ENCODE data around the gene CDCA8. TPM values are rescaled to one million over a fixed set of nuclear protein-coding genes. Genes with fewer than 3 reads are reported as not detected.
"Not testable (repeated sequence)": the region's sequence is repeated elsewhere in the genome, so short reads cannot be mapped to it uniquely, and the experiment has no call there.

CDCA8 gene
- total RNA-seq, 1 donor, result 14.2 TPM

- TF ChIP-seq, protein P1, sequence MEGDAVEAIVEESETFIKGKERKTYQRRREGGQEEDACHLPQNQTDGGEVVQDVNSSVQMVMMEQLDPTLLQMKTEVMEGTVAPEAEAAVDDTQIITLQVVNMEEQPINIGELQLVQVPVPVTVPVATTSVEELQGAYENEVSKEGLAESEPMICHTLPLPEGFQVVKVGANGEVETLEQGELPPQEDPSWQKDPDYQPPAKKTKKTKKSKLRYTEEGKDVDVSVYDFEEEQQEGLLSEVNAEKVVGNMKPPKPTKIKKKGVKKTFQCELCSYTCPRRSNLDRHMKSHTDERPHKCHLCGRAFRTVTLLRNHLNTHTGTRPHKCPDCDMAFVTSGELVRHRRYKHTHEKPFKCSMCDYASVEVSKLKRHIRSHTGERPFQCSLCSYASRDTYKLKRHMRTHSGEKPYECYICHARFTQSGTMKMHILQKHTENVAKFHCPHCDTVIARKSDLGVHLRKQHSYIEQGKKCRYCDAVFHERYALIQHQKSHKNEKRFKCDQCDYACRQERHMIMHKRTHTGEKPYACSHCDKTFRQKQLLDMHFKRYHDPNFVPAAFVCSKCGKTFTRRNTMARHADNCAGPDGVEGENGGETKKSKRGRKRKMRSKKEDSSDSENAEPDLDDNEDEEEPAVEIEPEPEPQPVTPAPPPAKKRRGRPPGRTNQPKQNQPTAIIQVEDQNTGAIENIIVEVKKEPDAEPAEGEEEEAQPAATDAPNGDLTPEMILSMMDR (IDR thresholded peaks at IDR 0.05; ENCODE audit: insufficient read depth, low read depth, low read length), result no peak
- no peak overlapping the region for H3K4me3 ChIP-seq (ENCODE audit: low read depth, low read length)
- no peak for DNase-seq (ENCODE audit: low read depth)
These were observed 39.9 kb downstream of the CDCA8 start for GRCh38 chr1:37732111-37732780.

DNA sequence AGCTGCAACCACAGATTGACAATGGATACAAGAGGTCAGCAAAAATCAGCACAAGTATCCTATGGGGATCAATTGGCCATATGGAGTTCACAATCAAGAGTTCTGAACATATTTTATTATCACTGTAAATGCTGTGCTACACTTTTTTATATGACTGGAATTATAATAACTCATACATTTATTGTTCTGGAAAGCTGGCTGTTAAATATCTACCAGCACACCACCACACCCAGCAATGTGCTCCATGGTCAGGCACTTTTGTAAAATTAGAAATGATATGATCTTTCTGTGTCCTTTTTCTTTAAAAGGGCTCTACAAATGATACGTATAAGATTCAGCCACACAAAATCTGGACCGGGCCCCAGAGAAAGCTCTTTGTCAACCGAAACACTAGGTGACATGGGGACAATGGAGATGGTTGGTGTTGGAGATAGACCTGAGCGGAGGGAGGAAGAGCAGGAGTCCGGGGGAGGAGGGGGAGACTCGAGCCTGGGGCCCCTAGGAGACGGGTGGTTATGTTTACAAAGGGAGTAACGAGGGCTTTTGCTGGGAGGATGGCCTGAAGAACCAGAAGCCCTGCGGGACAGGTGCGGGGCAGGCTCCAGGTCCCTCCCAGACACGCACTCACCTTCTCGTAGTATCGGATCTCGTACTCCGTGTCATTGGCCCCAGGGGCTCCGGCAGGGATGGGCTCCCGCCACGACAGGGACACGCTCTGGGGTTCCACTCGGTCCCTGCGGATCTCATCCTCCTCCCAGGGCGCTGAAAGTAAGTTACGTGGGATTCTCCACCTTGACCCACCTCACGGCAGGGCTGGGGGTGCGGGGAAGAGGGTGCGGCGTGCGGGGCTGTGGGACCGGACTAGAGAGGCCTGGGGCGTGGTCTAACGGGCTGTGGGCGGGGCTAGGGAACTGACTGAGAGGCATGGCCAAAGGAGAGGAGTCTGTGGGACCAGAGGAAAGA is 42.6 kb downstream of the CDCA8 start:
- no peak overlapping the region for H3K4me3 ChIP-seq (ENCODE audit: low read depth, low read length)
- TF ChIP-seq, protein P1 (IDR thresholded peaks at IDR 0.05; ENCODE audit: insufficient read depth, low read depth, low read length), result no peak
- DNase-seq (ENCODE audit: low read depth), result no peak

DNA sequence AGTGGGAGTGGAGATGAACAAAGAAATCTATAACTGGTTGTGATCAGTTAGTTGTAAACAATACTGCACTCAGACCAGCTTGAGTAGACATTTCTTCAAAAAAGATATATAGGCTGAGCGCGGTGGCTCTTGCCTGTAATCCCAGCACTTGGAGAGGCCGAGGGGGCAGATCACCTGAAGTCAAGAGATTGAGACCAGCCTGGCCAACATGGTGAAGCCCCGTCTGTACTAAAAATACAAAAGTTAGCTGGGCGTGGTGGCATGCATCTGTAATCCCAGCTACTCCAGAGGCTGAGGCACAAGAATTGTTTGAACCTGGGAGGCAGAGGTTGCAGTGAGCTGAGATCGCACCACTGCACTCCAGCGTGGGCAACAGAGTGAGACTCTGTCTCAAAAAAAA is 45.7 kb downstream of the CDCA8 start:
- DNase-seq (ENCODE audit: low read depth); H3K4me3 ChIP-seq (ENCODE audit: low read depth, low read length): not testable (repeated sequence)

GRCh38 chr1:37738619-37739018 is 46.3 kb downstream of the CDCA8 start:
- H3K4me3 ChIP-seq (ENCODE audit: low read depth, low read length); DNase-seq (ENCODE audit: low read depth): not testable (repeated sequence)

DNA sequence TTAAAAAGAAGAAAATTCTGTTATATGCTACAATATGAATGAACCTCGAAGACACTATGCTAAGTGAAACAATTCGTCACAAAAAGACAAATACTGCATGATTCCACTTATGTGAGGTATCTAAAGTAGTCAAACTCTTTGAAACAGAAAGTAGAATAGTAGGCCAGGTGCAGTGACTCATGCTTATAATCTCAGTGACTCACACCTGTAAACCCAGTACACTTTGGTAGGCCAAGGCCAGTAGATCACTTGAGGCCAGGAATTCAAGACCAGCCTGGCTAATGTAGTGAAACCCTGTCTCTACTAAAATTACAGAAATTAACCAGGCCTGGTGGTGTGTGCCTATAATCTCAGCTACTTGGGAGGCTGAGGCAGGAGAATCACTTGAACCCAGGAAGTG is 46.9 kb downstream of the CDCA8 start:
- DNase-seq (ENCODE audit: low read depth), result no peak
- H3K4me3 ChIP-seq (ENCODE audit: low read depth, low read length), result no peak overlapping the region
- TF ChIP-seq, protein P1 (IDR thresholded peaks at IDR 0.05; ENCODE audit: insufficient read depth, low read depth, low read length), result no peak

DNA sequence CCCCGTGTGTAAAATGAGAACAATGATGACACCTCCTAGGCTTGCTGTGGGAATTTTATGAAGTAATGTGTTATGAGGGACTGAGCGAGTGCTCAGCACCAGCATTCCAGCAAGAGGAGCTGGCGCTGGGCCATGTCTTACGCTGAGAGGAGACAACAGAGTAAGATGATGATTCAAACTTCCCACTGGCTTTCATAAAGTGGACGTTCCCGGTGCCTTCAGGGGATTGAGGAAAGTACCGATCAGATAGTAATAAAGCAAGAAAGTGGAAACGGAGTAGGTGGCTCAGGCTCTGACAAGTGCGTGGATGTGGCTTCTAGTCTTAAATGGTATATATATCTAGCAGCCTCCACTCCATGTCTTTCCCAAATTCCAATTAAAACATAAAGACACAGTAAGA is 48.8 kb downstream of the CDCA8 start:
- H3K4me3 ChIP-seq (ENCODE audit: low read depth, low read length), result no peak overlapping the region
- peak; percentile 25 for DNase-seq (ENCODE audit: low read depth)
- TF ChIP-seq, protein P1 (IDR thresholded peaks at IDR 0.05; ENCODE audit: insufficient read depth, low read depth, low read length), result no peak

GRCh38 chr1:37741662-37742061 is 49.3 kb downstream of the CDCA8 start:
- H3K4me3 ChIP-seq (ENCODE audit: low read depth, low read length), result no peak overlapping the region
- TF ChIP-seq, protein P1 (IDR thresholded peaks at IDR 0.05; ENCODE audit: insufficient read depth, low read depth, low read length), result no peak
- no peak for DNase-seq (ENCODE audit: low read depth)
